GM23338 (cell line): ENCODE measurements around the gene PEAK3. TPM values are rescaled to one million over a fixed set of nuclear protein-coding genes. Genes with fewer than 3 reads are reported as not detected.

Source experiments
- ATAC-seq: fragments of 200-7000 bp; cut with Tn5 transposase; 3 replicates; pipeline ENCODE4 v1.9.1; 2020
- DNase-seq: peaks from one replicate; pipeline ENCODE4 v3.0.0-alpha.2; 2015; ENCODE audit warnings: low spot score
- H2AFZ ChIP-seq: fragments of 200-600 bp; sonication (generic); 2 replicates; pipeline ENCODE4 v1.8.0; 2016; ENCODE audit warnings: antibody characterized with exemption, mild to moderate bottlenecking, moderate library complexity
- H3F3A ChIP-seq: fragments of 200-600 bp; sonication (generic); replicated peaks from 2 replicates; pipeline ENCODE4 v1.8.0; 2017; ENCODE audit warnings: antibody characterized with exemption, mixed run types, low read depth
- H3K27ac ChIP-seq: fragments of 200-600 bp; sonication (generic); 2 replicates; pipeline ENCODE4 v1.6.1; 2016; ENCODE audit warnings: low read depth
- H3K27me3 ChIP-seq: fragments of 200-600 bp; sonication (generic); 2 replicates; pipeline ENCODE4 v1.8.0; 2016; ENCODE audit warnings: mild to moderate bottlenecking, mixed run types, moderate library complexity; ENCODE audit not compliant: insufficient read depth
- H3K36me3 ChIP-seq: fragments of 200-600 bp; sonication (generic); 2 replicates; pipeline ENCODE4 v1.8.0; 2016; ENCODE audit warnings: mild to moderate bottlenecking; ENCODE audit not compliant: insufficient read depth
- H3K4me1 ChIP-seq: fragments of 200-600 bp; sonication (generic); 2 replicates; pipeline ENCODE4 v1.8.0; 2016; ENCODE audit warnings: mild to moderate bottlenecking, moderate library complexity; ENCODE audit not compliant: insufficient read depth
- H3K4me2 ChIP-seq: fragments of 200-600 bp; sonication (generic); 2 replicates; pipeline ENCODE4 v1.7.1; 2017; ENCODE audit warnings: mixed run types
- H3K4me3 ChIP-seq: fragments of 200-600 bp; sonication (generic); 2 replicates; pipeline ENCODE4 v1.6.1; 2016; ENCODE audit warnings: mixed run types
- H3K79me2 ChIP-seq: fragments of 200-600 bp; sonication (generic); replicated peaks from 2 replicates; pipeline ENCODE4 v1.8.0; 2017; ENCODE audit warnings: mild to moderate bottlenecking; ENCODE audit not compliant: insufficient read depth
- H3K9me2 ChIP-seq: fragments of 200-600 bp; sonication (generic); 2 replicates; pipeline ENCODE4 v1.8.0; 2017; ENCODE audit not compliant: insufficient read depth
- H4K20me1 ChIP-seq: fragments of 200-600 bp; sonication (generic); replicated peaks from 2 replicates; pipeline ENCODE4 v1.8.0; 2017; ENCODE audit warnings: mild to moderate bottlenecking; ENCODE audit not compliant: insufficient read depth
- H3K27ac Mint-ChIP-seq: 2 replicates; pipeline ENCODE4 v1.8.0; 2020; ENCODE audit warnings: inconsistent platforms, mild to moderate bottlenecking, moderate library complexity, mixed read lengths
- H3K27me3 Mint-ChIP-seq: 3 replicates; pipeline ENCODE4 v1.8.0; 2022; ENCODE audit warnings: low read depth, mild to moderate bottlenecking, moderate library complexity, mixed read lengths, inconsistent platforms; ENCODE audit not compliant: insufficient read depth, poor library complexity
- H3K36me3 Mint-ChIP-seq: 3 replicates; pipeline ENCODE4 v1.8.0; 2021; ENCODE audit warnings: low read depth, mild to moderate bottlenecking, inconsistent platforms, moderate library complexity, mixed read lengths
- H3K4me1 Mint-ChIP-seq: 3 replicates; pipeline ENCODE4 v1.8.0; 2020; ENCODE audit warnings: mild to moderate bottlenecking, inconsistent platforms, mixed read lengths
- H3K4me3 Mint-ChIP-seq: 3 replicates; pipeline ENCODE4 v1.8.0; 2021; ENCODE audit warnings: moderate library complexity, mild to moderate bottlenecking, inconsistent platforms, mixed read lengths
- H3K9me3 Mint-ChIP-seq: 3 replicates; pipeline ENCODE4 v1.8.0; 2020; ENCODE audit warnings: moderate library complexity, mild to moderate bottlenecking, inconsistent platforms, mixed read lengths
- EZH2 ChIP-seq: fragments of 200-600 bp; sonication (generic); IDR thresholded peaks from one replicate; pipeline ENCODE4 v1.8.0; 2017; ENCODE audit warnings: antibody characterized with exemption, mild to moderate bottlenecking, low read depth; ENCODE audit not compliant: unreplicated experiment
- JUNB ChIP-seq: IDR thresholded peaks from one replicate; pipeline ENCODE4 v1.6.1; 2016; ENCODE audit warnings: antibody characterized with exemption; ENCODE audit not compliant: unreplicated experiment
- NANOG ChIP-seq: IDR thresholded peaks from 2 replicates; pipeline ENCODE4 v1.6.1; 2016; ENCODE audit warnings: antibody characterized with exemption, borderline replicate concordance
- POLR2AphosphoS5 ChIP-seq: IDR thresholded peaks from 2 replicates; pipeline ENCODE4 v1.6.1; 2016; ENCODE audit warnings: antibody characterized with exemption, low read depth
- REST ChIP-seq: IDR thresholded peaks from one replicate; pipeline ENCODE4 v1.6.1; 2018; ENCODE audit warnings: antibody characterized with exemption; ENCODE audit not compliant: unreplicated experiment
- STAT1 ChIP-seq: IDR thresholded peaks from one replicate; pipeline ENCODE4 v1.6.1; 2016; ENCODE audit warnings: antibody characterized with exemption; ENCODE audit not compliant: unreplicated experiment
- ZNF114 ChIP-seq: fragments of 250-450 bp; sonication (Bioruptor Pico); IDR thresholded peaks from 2 replicates; pipeline ENCODE4 v1.5.0; 2020; ENCODE audit warnings: mild to moderate bottlenecking, moderate library complexity
- ZNF331 ChIP-seq: fragments of 250-450 bp; sonication (Bioruptor Pico); IDR thresholded peaks from 2 replicates; pipeline ENCODE4 v1.5.0; 2020; ENCODE audit warnings: low read depth, mild to moderate bottlenecking, moderate library complexity
- polyA plus RNA-seq: library from polyadenylated mRNA; unstranded; fragments of >200 nt; fragmentation: Nextera tagmentation; extraction: Ambion mirVana; gene quantifications from 2 replicates; pipeline ENCODE4 v1.2.1, GENCODE V29; 2016
- total RNA-seq: library from RNA; depleted of rRNA; stranded (reverse); fragments of >200 nt; shearing (Covaris generic); gene quantifications from 2 replicates; pipeline ENCODE4 v1.2.3, GENCODE V29; 2014
- TF ChIP-seq, protein P1 (sequence below), 2 experiments: fragments of 200-600 bp in 1 of 2; sonication (generic) in 1 of 2; conservative IDR thresholded peaks; 2 replicates each; pipeline versions ENCODE4 v1.5.1 to v1.6.1; 2016 to 2017; ENCODE audit warnings: antibody characterized with exemption in 2 of 2, low read depth in 2 of 2, mild to moderate bottlenecking in 2 of 2, moderate library complexity in 1 of 2
- TF ChIP-seq, protein P2 (sequence below): IDR thresholded peaks from 2 replicates; pipeline ENCODE4 v1.6.1; 2016; ENCODE audit warnings: antibody characterized with exemption
- TF ChIP-seq, protein P3 (sequence below): fragments of 250-450 bp; sonication (Bioruptor Pico); IDR thresholded peaks from 2 replicates; pipeline ENCODE4 v1.5.0; 2020; ENCODE audit warnings: mild to moderate bottlenecking, moderate library complexity

Gene PEAK3
- total and polyA plus RNA-seq, 2 experiments from 2014 or later: not detected

- TF ChIP-seq REST: no peak
- TF ChIP-seq NANOG: no peak
- TF ChIP-seq, protein P1, sequence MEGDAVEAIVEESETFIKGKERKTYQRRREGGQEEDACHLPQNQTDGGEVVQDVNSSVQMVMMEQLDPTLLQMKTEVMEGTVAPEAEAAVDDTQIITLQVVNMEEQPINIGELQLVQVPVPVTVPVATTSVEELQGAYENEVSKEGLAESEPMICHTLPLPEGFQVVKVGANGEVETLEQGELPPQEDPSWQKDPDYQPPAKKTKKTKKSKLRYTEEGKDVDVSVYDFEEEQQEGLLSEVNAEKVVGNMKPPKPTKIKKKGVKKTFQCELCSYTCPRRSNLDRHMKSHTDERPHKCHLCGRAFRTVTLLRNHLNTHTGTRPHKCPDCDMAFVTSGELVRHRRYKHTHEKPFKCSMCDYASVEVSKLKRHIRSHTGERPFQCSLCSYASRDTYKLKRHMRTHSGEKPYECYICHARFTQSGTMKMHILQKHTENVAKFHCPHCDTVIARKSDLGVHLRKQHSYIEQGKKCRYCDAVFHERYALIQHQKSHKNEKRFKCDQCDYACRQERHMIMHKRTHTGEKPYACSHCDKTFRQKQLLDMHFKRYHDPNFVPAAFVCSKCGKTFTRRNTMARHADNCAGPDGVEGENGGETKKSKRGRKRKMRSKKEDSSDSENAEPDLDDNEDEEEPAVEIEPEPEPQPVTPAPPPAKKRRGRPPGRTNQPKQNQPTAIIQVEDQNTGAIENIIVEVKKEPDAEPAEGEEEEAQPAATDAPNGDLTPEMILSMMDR (conservative IDR thresholded peaks at IDR 0.05; ENCODE audit: low read depth in 2 of 2): no peak
- TF ChIP-seq ZNF331 (CRISPR knock-in tag): no peak
Measured at GRCh38 chr19:2317756-2318155, 35.8 kb upstream of the PEAK3 start (continued).

DNA sequence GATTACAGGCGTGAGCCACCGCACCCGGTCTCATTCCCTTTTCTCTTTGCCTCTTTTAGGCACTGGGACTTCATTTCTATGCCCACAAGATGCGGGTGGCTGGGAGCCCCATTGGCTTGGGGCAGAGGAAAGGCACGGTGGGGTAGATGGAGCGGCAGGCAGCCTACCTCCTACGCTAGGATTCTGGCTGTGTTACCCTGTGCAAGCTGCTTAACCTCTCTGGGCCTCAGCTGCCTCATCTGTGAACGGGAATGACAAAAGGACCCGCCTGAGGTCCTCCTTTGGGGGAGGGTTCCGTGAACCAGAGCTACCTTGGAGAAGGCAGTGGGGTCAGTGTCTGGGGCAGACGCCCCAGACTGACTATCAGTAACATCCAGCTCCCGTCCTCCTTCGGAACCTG lies 35.3 kb upstream of the PEAK3 start:
- Histone ChIP-seq H3K4me3 (no peak overlapping the region), H3K27ac (no peak overlapping the region), H3K4me1 (no peaks in the 10 kb centered on the region), H3K36me3 (no peaks in the 10 kb centered on the region), H3K79me2 (no peaks in the 10 kb centered on the region), H3K4me2 (no peak overlapping the region), H4K20me1 (no peaks in the 10 kb centered on the region), H3F3A (no peaks in the 10 kb centered on the region), H3K9me2 (no peaks in the 10 kb centered on the region), H2AFZ (no peak overlapping the region), H3K27me3 (no peaks in the 10 kb centered on the region)
- H3K9me3 Mint-ChIP-seq: peaks cover 6% of the 10 kb centered on the region; the same call in 1 of the 3 replicates
- H3K4me1 Mint-ChIP-seq: no peaks in the 10 kb centered on the region; the same call in 2 of the 3 replicates
- no peak overlapping the region for H3K4me3 Mint-ChIP-seq
- ATAC-seq: no peak
- H3K27me3 Mint-ChIP-seq: peaks cover 4% of the 10 kb centered on the region
- H3K36me3 Mint-ChIP-seq: no peaks in the 10 kb centered on the region
- DNase-seq: no peak
- no peak overlapping the region for H3K27ac Mint-ChIP-seq
- TF ChIP-seq ZNF114 (CRISPR knock-in tag) (no peak), STAT1 (no peak), JUNB (no peak), POLR2AphosphoS5 (no peak), EZH2 (no peak)
- TF ChIP-seq, protein P2, sequence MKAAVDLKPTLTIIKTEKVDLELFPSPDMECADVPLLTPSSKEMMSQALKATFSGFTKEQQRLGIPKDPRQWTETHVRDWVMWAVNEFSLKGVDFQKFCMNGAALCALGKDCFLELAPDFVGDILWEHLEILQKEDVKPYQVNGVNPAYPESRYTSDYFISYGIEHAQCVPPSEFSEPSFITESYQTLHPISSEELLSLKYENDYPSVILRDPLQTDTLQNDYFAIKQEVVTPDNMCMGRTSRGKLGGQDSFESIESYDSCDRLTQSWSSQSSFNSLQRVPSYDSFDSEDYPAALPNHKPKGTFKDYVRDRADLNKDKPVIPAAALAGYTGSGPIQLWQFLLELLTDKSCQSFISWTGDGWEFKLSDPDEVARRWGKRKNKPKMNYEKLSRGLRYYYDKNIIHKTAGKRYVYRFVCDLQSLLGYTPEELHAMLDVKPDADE: no peak
- TF ChIP-seq, protein P1 (conservative IDR thresholded peaks at IDR 0.05; ENCODE audit: low read depth in 2 of 2): no peak
- TF ChIP-seq, protein P3, sequence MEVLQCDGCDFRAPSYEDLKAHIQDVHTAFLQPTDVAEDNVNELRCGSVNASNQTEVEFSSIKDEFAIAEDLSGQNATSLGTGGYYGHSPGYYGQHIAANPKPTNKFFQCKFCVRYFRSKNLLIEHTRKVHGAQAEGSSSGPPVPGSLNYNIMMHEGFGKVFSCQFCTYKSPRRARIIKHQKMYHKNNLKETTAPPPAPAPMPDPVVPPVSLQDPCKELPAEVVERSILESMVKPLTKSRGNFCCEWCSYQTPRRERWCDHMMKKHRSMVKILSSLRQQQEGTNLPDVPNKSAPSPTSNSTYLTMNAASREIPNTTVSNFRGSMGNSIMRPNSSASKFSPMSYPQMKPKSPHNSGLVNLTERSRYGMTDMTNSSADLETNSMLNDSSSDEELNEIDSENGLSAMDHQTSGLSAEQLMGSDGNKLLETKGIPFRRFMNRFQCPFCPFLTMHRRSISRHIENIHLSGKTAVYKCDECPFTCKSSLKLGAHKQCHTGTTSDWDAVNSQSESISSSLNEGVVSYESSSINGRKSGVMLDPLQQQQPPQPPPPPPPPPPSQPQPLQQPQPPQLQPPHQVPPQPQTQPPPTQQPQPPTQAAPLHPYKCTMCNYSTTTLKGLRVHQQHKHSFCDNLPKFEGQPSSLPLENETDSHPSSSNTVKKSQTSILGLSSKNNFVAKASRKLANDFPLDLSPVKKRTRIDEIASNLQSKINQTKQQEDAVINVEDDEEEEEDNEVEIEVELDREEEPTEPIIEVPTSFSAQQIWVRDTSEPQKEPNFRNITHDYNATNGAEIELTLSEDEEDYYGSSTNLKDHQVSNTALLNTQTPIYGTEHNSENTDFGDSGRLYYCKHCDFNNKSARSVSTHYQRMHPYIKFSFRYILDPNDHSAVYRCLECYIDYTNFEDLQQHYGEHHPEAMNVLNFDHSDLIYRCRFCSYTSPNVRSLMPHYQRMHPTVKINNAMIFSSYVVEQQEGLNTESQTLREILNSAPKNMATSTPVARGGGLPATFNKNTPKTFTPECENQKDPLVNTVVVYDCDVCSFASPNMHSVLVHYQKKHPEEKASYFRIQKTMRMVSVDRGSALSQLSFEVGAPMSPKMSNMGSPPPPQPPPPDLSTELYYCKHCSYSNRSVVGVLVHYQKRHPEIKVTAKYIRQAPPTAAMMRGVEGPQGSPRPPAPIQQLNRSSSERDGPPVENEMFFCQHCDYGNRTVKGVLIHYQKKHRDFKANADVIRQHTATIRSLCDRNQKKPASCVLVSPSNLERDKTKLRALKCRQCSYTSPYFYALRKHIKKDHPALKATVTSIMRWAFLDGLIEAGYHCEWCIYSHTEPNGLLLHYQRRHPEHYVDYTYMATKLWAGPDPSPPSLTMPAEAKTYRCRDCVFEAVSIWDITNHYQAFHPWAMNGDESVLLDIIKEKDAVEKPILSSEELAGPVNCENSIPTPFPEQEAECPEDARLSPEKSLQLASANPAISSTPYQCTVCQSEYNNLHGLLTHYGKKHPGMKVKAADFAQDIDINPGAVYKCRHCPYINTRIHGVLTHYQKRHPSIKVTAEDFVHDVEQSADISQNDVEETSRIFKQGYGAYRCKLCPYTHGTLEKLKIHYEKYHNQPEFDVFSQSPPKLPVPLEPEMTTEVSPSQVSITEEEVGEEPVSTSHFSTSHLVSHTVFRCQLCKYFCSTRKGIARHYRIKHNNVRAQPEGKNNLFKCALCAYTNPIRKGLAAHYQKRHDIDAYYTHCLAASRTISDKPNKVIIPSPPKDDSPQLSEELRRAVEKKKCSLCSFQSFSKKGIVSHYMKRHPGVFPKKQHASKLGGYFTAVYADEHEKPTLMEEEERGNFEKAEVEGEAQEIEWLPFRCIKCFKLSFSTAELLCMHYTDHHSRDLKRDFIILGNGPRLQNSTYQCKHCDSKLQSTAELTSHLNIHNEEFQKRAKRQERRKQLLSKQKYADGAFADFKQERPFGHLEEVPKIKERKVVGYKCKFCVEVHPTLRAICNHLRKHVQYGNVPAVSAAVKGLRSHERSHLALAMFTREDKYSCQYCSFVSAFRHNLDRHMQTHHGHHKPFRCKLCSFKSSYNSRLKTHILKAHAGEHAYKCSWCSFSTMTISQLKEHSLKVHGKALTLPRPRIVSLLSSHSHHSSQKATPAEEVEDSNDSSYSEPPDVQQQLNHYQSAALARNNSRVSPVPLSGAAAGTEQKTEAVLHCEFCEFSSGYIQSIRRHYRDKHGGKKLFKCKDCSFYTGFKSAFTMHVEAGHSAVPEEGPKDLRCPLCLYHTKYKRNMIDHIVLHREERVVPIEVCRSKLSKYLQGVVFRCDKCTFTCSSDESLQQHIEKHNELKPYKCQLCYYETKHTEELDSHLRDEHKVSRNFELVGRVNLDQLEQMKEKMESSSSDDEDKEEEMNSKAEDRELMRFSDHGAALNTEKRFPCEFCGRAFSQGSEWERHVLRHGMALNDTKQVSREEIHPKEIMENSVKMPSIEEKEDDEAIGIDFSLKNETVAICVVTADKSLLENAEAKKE (CRISPR knock-in tag): no peak
